Peyer's patch (tissue), 4 donors: Measurements from ENCODE around the gene IRF5.

Experiments used
- CTCF ChIP-seq, 6 experiments: fragments of 450-650 bp in 4 of 6; fragments of 200-600 bp in 2 of 6; sonication (generic) in 1 of 6; IDR thresholded peaks; one replicate each; pipeline ENCODE4 v1.5.1; 2017 to 2019; ENCODE audit warnings: antibody characterized with exemption in 6 of 6, mild to moderate bottlenecking in 3 of 6, moderate library complexity in 1 of 6
- POLR2A ChIP-seq, 2 donors: fragments of 450-650 bp; IDR thresholded peaks; one replicate each; pipeline ENCODE4 v1.5.1; 2017; ENCODE audit warnings: antibody characterized with exemption in 2 of 2, mild to moderate bottlenecking in 2 of 2, moderate library complexity in 2 of 2

- TF ChIP-seq POLR2A (IDR thresholded peaks at IDR 0.05) (no peak), CTCF (IDR thresholded peaks at IDR 0.05) (no peak)
Observed at GRCh38 chr7:128899392-128899791, 38.3 kb upstream of the IRF5 start.
